Raji (cell line): ENCODE results near the gene LYZ.

ENCODE experiments used
- POLR2A ChIP-seq: IDR thresholded peaks from 2 replicates; pipeline ENCODE4 v1.6.1; 2011; ENCODE audit warnings: low read depth, low read length, control low read depth; ENCODE audit not compliant: insufficient read depth

Gene LYZ

GRCh38 chr12:69348162-69348938, at the start of gene LYZ:
LYZ (plus strand) TSS chr12:69348381; CDS start chr12:69348409, 28 bp downstream.
- TF ChIP-seq POLR2A: no peak

GRCh38 chr12:69298947-69299346, 49.2 kb upstream of the LYZ start:
- TF ChIP-seq POLR2A: no peak

GRCh38 chr12:69304284-69304683, 43.9 kb upstream of the LYZ start:
- no peak for TF ChIP-seq POLR2A

GRCh38 chr12:69309461-69309860, 38.7 kb upstream of the LYZ start:
- TF ChIP-seq POLR2A: no peak

GRCh38 chr12:69313209-69313608, 35.0 kb upstream of the LYZ start:
- no peak for TF ChIP-seq POLR2A

DNA sequence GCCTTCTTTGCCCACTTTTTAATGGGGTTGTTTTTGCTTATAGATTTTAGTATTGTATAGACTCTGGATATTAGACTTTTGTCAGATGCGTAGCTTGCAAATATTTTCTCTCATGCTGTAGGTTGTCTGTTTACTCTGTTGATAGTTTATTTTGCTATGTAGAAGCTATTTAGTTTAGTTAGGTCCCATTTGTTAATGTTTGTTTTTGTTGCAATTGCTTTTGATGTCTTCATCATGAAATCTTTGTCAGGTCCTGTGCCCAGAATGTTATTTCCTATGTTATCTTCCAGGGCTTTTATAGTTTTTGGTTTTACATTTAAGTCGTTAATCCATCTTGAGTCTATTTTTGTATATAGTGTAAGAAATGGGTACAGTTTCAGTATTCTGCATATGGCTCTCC, 30.0 kb upstream of the LYZ start:
- TF ChIP-seq POLR2A: no peak

DNA sequence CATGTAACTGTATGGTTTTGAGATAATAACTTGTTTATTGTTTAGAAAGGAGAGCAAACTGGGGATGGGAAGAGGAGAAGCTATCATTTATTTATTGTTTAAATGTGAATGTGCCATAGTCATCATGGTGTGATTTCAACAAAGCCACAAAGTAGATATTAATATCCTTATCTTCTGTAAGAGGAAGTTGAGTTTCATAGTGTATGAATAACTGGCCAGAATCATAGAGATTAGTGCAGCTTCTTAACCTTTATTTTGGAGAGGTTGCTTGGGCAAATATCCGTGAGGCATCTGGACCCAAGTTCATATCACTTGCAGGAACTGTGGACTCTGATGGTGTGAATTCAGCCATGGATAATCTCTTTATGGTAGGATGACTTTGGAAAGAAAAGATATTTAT, 26.8 kb upstream of the LYZ start:
- no peak for TF ChIP-seq POLR2A

DNA sequence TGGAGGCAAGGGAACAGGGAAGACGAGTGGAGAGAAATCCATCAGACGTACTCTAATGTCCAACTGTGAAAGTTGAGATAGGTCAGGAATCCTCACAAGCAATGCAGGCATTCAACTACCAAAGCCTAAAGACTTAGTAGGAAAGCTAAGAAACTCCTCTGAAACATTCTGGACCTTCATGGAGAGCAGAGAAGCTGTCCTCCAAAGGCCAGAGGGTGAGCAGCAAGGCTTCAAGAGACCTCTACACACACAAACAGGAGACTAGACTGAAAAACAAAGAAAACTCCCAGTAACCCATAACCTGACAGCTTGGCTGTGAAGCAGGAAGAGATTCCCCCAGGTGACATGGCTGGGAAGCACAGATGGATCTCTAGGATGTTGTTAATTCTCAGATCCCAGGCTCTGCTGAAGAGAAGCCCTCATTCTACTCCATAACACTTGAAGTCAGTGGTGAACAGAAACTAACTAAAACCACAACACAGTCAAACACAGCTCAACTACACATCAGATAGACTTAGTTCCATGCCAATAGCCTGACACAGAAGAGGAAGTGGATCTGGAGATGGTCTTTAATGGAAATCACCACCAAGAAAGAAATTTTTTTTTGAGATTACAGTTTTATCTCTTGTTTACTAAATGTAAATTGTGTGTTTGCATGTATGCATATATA, 23.2 kb upstream of the LYZ start:
- TF ChIP-seq POLR2A: no peak

DNA sequence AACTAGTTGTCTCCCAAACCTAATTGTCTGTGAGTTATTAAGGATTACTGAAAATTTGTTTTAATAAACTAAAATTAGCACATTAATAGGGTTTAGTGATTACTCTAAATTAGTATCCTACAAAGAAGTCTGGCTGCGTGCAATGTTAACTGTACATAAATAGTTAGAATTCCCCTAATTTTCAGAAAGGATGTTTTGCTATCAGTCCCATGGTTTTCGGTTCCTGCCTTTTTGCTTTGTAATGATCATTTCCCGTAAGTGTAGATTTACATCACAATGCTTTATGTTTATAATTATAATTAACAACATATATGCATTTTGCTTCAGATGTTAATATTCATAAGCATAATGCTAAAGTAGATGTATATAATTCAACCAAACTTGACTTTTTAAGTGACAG, 19.8 kb upstream of the LYZ start:
- no peak for TF ChIP-seq POLR2A

- no peak for TF ChIP-seq POLR2A
These were observed 18.3 kb upstream of the LYZ start for GRCh38 chr12:69329669-69330428.

GRCh38 chr12:69330475-69331473, 17.4 kb upstream of the LYZ start:
- TF ChIP-seq POLR2A: no peak

DNA sequence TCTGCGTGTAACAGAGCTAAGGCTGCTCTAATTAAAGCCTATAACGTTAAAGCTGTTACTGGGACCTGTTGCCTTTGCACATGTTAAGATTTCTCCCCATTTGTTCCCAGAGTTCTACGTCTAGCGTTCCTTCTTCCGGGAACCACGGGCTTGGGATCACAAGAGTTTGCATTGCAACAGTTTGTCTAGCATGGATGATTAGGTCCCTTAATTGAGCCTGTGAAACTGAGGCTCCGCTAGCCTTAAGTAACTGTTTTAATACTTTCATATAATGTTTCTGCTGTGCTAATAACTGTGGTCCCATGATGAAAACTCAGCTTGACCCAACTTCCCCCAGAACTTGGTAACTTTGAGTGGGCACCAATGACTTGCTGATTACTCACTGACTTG, 16.7 kb upstream of the LYZ start:
- TF ChIP-seq POLR2A: no peak

GRCh38 chr12:69331909-69332684, 16.1 kb upstream of the LYZ start:
- no peak for TF ChIP-seq POLR2A

DNA sequence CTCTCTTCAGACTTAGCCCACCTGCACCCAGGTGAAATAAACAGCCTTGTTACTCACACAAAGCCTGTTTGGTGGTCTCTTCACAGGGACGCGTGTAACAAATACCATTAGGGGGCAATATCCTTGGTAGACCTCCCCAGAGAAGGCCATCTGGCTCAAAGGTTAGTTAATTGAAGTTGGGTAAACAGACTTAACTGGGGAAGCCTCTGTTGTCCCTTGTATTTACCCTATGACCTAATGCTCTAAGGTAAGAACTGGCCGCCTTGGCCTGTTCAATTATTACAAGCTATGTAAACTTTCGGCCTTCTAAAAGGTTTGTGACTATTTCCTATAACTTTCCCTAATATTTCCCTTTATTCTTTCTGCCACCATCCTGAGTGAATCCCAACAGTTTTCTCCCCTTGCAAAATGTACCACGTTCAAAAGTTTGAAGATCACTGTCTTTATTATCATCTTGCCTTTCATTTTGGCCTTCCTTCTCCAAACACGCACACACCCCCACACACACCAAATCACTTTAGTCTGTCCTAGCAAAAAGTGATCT, 15.3 kb upstream of the LYZ start:
- no peak for TF ChIP-seq POLR2A

GRCh38 chr12:69334158-69334557, 14.0 kb upstream of the LYZ start:
- no peak for TF ChIP-seq POLR2A
